ENCODE data around the gene SLC25A28. TPM values are rescaled to one million over a fixed set of nuclear protein-coding genes. Genes with fewer than 3 reads are reported as not detected.
"Not testable (repeated sequence)": the region's sequence is repeated elsewhere in the genome, so short reads cannot be mapped to it uniquely, and the experiment has no call there.

The SLC25A28 gene
- total RNA-seq, 4 donors from 2014 or later: 22.1 to 36.2 (median 30.1) TPM

- in situ Hi-C loops (cut with MboI; ENCODE audit: low pct_ligation_motif_present in 1 of 4, low pct_unique_long_range_greater_than_20kb in 1 of 4, low sequenced_read_pairs in 3 of 4) (no loop called here), intact Hi-C loops (cut with DNase I; ENCODE audit: low total_unique reads) (no loop called here)
- 81% methylated on average over 5 to 8 of the region's 8 CpGs for WGBS, 2 donors (ENCODE audit: low coverage in 1 of 2)
- no peak overlapping the region for H3K27ac ChIP-seq
- H3K9me3 ChIP-seq: no peaks in the 10 kb centered on the region
- H3K36me3 ChIP-seq: no peaks in the 10 kb centered on the region
- H3K4me3 ChIP-seq: no peak overlapping the region
- no peak for DNase-seq
- no peaks in the 10 kb centered on the region for H3K27me3 ChIP-seq
- H3K4me1 ChIP-seq: peaks cover 5 to 18% (median 11%) of the 10 kb centered on the region in 4 donors
- TF ChIP-seq, protein P1, sequence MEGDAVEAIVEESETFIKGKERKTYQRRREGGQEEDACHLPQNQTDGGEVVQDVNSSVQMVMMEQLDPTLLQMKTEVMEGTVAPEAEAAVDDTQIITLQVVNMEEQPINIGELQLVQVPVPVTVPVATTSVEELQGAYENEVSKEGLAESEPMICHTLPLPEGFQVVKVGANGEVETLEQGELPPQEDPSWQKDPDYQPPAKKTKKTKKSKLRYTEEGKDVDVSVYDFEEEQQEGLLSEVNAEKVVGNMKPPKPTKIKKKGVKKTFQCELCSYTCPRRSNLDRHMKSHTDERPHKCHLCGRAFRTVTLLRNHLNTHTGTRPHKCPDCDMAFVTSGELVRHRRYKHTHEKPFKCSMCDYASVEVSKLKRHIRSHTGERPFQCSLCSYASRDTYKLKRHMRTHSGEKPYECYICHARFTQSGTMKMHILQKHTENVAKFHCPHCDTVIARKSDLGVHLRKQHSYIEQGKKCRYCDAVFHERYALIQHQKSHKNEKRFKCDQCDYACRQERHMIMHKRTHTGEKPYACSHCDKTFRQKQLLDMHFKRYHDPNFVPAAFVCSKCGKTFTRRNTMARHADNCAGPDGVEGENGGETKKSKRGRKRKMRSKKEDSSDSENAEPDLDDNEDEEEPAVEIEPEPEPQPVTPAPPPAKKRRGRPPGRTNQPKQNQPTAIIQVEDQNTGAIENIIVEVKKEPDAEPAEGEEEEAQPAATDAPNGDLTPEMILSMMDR (IDR thresholded peaks at IDR 0.05): no peak
- TF ChIP-seq EP300 (IDR thresholded peaks at IDR 0.05; ENCODE audit: low read depth) (no peak), POLR2AphosphoS5 (IDR thresholded peaks at IDR 0.05) (no peak), POLR2A (IDR thresholded peaks at IDR 0.05) (no peak)
Measured at GRCh38 chr10:99598781-99599509, 21.3 kb downstream of the SLC25A28 start.

DNA sequence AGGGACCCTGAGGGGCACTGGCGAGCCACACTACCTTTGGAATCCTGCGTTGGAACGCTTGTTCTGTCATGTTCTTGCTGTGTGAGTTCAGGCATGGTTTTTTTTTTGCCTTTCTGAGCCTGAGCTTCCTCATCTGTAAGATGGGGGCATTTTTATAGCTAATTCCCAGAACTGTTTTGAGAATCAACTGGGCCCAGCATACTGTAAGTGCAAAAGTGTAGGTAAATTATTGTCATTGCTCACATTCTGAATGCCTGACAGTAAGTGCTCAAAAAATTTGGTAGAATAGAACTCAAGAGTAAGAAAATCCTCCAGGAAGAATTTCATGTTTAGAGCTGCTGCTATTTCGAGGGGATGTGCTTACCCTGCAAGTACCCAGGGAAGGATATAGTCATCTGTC is 22.2 kb downstream of the SLC25A28 start:
- H3K27ac ChIP-seq: no peak overlapping the region
- H3K27me3 ChIP-seq: no peaks in the 10 kb centered on the region
- H3K4me1 ChIP-seq: peaks cover 5 to 26% (median 15%) of the 10 kb centered on the region in 4 donors
- H3K9me3 ChIP-seq: no peaks in the 10 kb centered on the region
- H3K4me3 ChIP-seq: no peak overlapping the region
- no peaks in the 10 kb centered on the region for H3K36me3 ChIP-seq
- in situ Hi-C loops (cut with MboI; ENCODE audit: low pct_ligation_motif_present in 1 of 4, low pct_unique_long_range_greater_than_20kb in 1 of 4, low sequenced_read_pairs in 3 of 4) (no loop called here), intact Hi-C loops (cut with DNase I; ENCODE audit: low total_unique reads) (no loop called here)
- 86% methylated on average over 4 of the region's 4 CpGs; no CpG with 5 or more reads in 1 of the 2 donors for WGBS, 2 donors (ENCODE audit: low coverage in 1 of 2)
- DNase-seq: no peak
- TF ChIP-seq POLR2AphosphoS5 (IDR thresholded peaks at IDR 0.05) (no peak), EP300 (IDR thresholded peaks at IDR 0.05; ENCODE audit: low read depth) (no peak), POLR2A (IDR thresholded peaks at IDR 0.05) (no peak)
- TF ChIP-seq, protein P1 (IDR thresholded peaks at IDR 0.05): no peak

DNA sequence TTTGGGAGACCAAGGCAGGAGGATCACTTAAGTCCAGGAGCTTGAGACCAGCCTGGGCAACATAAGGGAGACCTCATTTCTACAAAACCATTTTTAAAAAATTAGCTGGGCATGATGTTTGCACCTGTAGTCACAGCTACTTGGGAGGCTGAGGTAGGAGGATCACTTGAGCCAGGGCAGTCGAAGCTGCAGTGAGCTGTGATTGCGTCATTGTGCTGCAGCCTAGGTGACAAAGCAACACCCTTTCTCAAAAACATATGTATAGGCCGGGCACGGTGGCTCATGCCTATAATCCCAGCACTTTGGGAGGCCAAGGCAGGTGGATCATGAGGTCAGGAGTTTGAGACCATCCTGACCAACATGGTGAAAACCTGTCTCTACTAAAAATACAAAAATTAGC is 23.5 kb downstream of the SLC25A28 start:
- 75% methylated on average over 4 of the region's 4 CpGs; no CpG with 5 or more reads in 1 of the 2 donors for WGBS, 2 donors (ENCODE audit: low coverage in 1 of 2)

DNA sequence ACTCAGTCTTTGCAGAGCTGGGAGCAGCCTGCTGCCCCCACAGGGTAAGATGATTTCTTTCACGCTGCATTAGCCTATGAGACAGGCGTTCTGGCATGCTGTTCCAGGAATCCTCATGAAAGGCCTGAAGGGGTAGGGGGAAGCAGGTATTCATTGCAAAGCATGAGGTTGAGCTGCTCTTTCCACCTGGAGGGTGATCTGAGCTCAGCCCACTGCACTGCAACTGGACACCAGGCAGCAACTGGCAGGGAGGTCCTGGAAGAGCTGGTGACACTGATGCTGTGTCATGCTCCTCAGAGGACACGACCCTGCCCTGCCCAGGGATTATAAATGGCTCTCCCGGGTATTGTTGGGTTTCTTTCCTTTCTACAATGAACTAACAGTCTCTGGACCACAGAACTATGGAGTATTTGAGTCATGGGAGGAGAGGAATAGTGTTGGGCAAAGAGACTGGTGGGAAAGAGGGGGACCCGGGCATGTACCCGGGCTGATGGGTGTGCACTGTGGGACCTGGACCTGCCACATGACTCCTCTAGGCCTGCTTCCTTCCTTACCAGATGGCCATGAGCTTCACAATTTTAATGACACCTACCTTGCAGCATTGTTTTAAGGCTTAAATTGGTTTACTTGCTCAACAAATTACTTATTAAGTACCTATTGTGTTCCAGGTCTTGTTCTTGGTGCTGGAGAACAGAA is 24.3 kb downstream of the SLC25A28 start:
- Histone ChIP-seq H3K4me1 (peaks cover 5 to 40% (median 20%) of the 10 kb centered on the region in 4 donors), H3K9me3 (no peaks in the 10 kb centered on the region), H3K27me3 (no peaks in the 10 kb centered on the region), H3K36me3 (no peaks in the 10 kb centered on the region), H3K27ac (peak overlapping the region; percentile 63 to 81 (median 70)), H3K4me3 (no peak overlapping the region)
- in situ Hi-C loops (cut with MboI; ENCODE audit: low pct_ligation_motif_present in 1 of 4, low pct_unique_long_range_greater_than_20kb in 1 of 4, low sequenced_read_pairs in 3 of 4): no loop called here
- TF ChIP-seq, protein P1 (IDR thresholded peaks at IDR 0.05): no peak
- no peak for TF ChIP-seq EP300 (IDR thresholded peaks at IDR 0.05; ENCODE audit: low read depth)
- no peak for TF ChIP-seq POLR2AphosphoS5 (IDR thresholded peaks at IDR 0.05)
- no peak for TF ChIP-seq POLR2A (IDR thresholded peaks at IDR 0.05)
- intact Hi-C loops (cut with DNase I; ENCODE audit: low total_unique reads): no loop called here
- peak; percentile 44 for DNase-seq
- WGBS, 2 donors (ENCODE audit: low coverage in 1 of 2): 24 to 64% methylated on average over 2 to 6 of the region's 6 CpGs

More for the DNA sequence above, 23.5 kb downstream of the SLC25A28 start:
- H3K4me3 ChIP-seq; H3K27me3 ChIP-seq; in situ Hi-C loops (cut with MboI; ENCODE audit: low pct_ligation_motif_present in 1 of 4, low pct_unique_long_range_greater_than_20kb in 1 of 4, low sequenced_read_pairs in 3 of 4); H3K36me3 ChIP-seq; H3K9me3 ChIP-seq; DNase-seq; intact Hi-C loops (cut with DNase I; ENCODE audit: low total_unique reads): not testable (repeated sequence)
- peak overlapping the region in 2 of 4 donors; percentile 69 to 70 for H3K27ac ChIP-seq
- peaks cover 5 to 32% (median 17%) of the 10 kb centered on the region in 4 donors for H3K4me1 ChIP-seq

Data from transverse colon (tissue), 4 donors.